Stimulated activated memory B cell treated with anti-CD40 and anti-IgM and Interleukin-4, amounts not matched to agents 10 μg/mL and 1 μg/mL and 100 μg/mL, for 72 hours (primary cell): ENCODE results near the gene FCN3.

Source experiments
- ATAC-seq: fragments of 150-1000 bp; cut with Tn5 transposase; 2 replicates; pipeline ENCODE4 v1.10.0; 2021
- H3K27ac Mint-ChIP-seq: one replicate; pipeline ENCODE4 v1.8.0; 2022; ENCODE audit warnings: mild to moderate bottlenecking, mixed read lengths
- H3K27me3 Mint-ChIP-seq: one replicate; pipeline ENCODE4 v1.8.0; 2022; ENCODE audit warnings: mixed read lengths
- H3K36me3 Mint-ChIP-seq: one replicate; pipeline ENCODE4 v1.8.0; 2022; ENCODE audit warnings: mixed read lengths
- H3K4me1 Mint-ChIP-seq: one replicate; pipeline ENCODE4 v1.8.0; 2022; ENCODE audit warnings: mixed read lengths
- H3K4me3 Mint-ChIP-seq: one replicate; pipeline ENCODE4 v1.8.0; 2022; ENCODE audit warnings: mild to moderate bottlenecking, moderate library complexity, mixed read lengths
- H3K9me3 Mint-ChIP-seq: one replicate; pipeline ENCODE4 v1.8.0; 2022; ENCODE audit warnings: mixed read lengths

FCN3 gene

DNA sequence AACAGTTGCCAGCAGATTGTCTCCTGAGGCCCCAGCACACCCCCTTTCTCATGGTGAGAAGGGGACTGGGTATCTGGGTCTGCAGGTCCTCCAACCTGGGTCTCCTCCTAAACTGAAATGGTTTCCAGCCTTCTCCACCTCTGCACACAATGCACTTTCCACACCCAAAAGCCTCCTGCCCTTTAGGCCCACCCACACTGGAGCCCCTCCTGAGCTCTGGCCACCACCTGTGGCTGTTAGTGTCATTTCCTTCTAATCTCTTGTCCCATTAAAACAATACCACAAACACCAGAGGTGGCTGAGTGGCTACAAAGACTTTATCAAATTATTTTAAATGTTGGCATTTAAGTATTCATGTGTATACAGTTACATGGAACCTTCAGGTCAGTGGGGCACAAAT is 29.3 kb upstream of the FCN3 start:
- Mint-ChIP-seq H3K27ac (peak overlapping the region; percentile 89), H3K4me1 (peaks cover 60% of the 10 kb centered on the region), H3K9me3 (no peaks in the 10 kb centered on the region), H3K36me3 (peaks cover 19% of the 10 kb centered on the region), H3K4me3 (peak overlapping the region; percentile 73), H3K27me3 (no peaks in the 10 kb centered on the region)
- ATAC-seq = no peak

DNA sequence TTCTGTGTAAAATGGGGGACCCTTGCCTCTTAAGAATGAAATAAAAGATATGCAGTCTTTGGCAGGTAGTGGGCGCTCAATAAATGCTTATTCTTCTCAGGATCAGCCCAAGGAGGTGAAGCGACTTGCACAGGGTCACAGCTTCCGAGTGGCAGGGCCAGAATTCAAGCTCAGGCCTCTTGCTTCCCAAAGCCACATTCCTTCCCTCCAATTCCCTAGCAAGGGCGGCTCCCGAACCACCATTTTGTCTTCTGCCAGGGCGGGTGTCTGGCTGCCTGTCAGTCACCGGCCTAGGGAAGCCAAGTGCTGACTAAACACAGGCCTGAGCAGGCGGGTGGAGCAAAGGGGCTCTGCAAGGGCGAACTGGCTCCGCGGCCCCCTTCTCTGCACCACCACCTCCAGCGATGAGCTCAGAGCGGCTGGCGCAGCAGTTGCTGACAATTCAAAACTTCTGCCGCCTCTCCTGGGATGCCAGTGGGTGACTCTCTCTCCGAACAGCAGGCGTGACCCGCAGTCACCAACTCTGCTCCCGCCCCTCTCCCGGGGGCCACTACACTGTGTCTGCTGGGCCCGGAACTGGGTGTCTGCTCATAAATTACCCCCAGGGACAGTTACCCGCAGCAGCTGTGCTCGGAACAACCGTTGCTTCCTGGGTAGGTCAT is 28.6 kb upstream of the FCN3 start:
- ATAC-seq = peak; percentile 91
- Mint-ChIP-seq H3K36me3 (peaks cover 12% of the 10 kb centered on the region), H3K27me3 (no peaks in the 10 kb centered on the region), H3K4me1 (peaks cover 54% of the 10 kb centered on the region), H3K9me3 (no peaks in the 10 kb centered on the region), H3K4me3 (peak overlapping the region; percentile 73), H3K27ac (peak overlapping the region; percentile 89)

DNA sequence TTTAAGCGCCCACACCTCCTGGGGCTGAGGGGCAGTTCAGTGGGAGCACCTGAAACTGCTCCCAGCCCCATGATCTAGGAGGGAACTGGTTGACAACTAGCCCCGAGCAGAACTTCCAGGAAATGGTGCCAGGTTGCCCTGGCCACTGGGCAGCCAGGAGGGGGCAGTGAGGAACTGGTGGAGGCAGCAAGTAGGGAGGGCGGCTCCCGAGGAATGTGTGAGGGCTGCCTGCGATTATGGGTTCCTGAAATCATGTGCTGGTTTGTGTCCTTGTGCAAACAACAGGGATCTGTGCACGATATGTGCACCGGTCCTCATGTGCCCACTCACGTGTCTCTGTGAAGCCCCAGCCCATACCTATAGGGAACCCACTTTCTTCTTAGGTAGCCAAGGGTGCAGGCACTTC is 27.7 kb upstream of the FCN3 start:
- ATAC-seq = no peak
- peaks cover 4% of the 10 kb centered on the region for H3K36me3 Mint-ChIP-seq
- H3K27ac Mint-ChIP-seq = peak overlapping the region; percentile 89
- H3K9me3 Mint-ChIP-seq = no peaks in the 10 kb centered on the region
- H3K4me1 Mint-ChIP-seq = peaks cover 46% of the 10 kb centered on the region
- H3K27me3 Mint-ChIP-seq = no peaks in the 10 kb centered on the region
- no peak overlapping the region for H3K4me3 Mint-ChIP-seq

DNA sequence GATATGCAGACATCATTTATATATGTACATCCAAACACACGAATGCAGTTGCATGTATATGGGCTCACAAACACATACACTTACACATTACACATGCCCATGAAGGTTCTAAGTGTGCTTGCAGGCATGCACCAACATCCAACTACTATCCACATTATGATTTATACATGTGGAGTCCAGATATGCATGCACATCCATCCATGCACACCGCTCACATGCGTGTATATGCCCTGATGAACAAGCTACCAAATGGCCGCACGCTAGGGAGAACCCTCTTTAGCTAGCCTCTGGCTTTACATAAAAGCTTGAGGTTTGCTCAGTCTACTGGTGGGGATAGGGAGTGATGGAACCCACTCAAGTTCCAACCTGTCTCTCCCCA is 26.3 kb upstream of the FCN3 start:
- Mint-ChIP-seq H3K4me3 (no peak overlapping the region), H3K27ac (no peak overlapping the region), H3K9me3 (no peaks in the 10 kb centered on the region), H3K27me3 (no peaks in the 10 kb centered on the region), H3K36me3 (no peaks in the 10 kb centered on the region), H3K4me1 (peaks cover 33% of the 10 kb centered on the region)
- ATAC-seq = no peak

DNA sequence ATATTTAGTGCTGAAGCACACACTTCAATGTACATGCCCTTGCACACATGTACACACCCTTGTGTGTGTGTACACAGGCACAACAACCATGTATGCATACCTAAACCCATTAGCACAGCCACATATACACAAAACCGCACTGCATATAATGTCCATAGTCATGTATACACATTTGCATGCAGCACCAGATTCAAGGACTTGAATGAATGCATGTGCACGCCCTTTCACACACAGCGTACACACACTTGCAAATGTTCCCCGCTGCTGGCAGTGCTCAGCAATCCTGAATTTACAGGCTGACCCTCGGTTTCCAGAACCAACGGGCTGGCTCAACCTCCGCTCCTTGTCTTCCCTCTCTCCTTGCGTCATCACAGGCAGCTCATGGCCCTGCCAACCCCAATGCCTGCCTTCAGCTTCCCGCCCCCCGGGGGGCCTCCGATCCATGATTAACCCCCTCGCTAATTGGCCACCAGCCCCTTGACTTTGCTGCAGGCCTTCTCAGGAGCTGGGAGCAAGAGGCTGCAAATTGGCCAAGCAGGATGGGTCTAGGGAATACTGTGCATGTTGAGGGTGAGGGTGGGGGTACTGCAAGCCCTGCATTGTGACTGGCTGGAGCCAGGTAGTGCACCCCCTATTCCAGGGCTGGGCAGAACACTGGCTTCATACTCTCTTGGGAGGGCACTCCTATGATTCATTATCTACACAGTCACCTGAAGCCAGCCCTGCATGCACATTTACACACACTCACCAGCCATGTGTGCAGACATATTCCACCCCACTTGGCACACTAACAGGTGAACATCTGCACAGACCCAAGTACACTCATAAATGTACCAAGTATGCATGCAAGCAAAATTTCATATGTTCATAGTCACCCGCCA is 25.7 kb upstream of the FCN3 start:
- no peak overlapping the region for H3K27ac Mint-ChIP-seq

DNA sequence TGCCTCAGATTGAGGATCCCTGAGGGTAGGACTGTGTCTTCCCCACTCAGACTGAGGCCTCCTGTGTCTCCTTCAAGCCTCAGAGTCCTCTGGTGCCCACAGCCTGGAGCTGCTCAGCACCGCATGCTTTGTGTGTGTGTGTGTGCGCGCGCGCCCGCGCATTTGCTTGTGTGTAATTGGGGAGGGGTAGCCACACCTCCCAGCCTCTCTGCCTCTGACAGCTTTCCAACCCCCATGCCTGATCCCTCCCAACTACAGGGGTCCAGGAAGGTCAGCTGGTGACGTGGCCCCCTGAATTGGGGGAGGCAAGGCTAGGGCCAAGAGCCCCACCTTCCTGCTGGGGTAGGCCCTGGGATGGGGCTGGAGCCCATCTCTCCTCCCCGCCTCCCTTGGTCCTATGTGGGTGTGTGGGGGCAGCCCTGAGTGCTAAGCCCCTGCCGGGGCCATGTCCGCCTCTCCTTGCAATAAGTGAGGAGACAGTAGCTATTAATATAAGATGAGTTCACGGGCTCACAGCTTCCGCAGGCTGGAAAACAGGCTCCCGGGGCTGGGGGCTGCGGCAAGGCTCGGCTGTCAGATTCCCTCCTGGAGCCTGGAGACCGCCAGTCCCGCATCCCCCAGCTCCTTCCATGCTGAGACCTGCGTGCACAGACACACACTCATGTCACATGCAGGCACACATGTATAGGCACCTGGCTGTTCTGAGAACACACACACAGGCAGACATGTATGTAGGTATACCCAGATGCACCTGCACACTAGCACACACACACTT is 24.8 kb upstream of the FCN3 start:
- Mint-ChIP-seq H3K4me1 (peaks cover 39% of the 10 kb centered on the region), H3K36me3 (no peaks in the 10 kb centered on the region), H3K27ac (peak overlapping the region; percentile 67), H3K27me3 (no peaks in the 10 kb centered on the region), H3K9me3 (no peaks in the 10 kb centered on the region), H3K4me3 (no peak overlapping the region)
- ATAC-seq = no peak

More for the DNA sequence above, 25.7 kb upstream of the FCN3 start:
- no peak for ATAC-seq
- no peaks in the 10 kb centered on the region for H3K9me3 Mint-ChIP-seq
- H3K4me3 Mint-ChIP-seq = no peak overlapping the region
- H3K36me3 Mint-ChIP-seq = no peaks in the 10 kb centered on the region
- no peaks in the 10 kb centered on the region for H3K27me3 Mint-ChIP-seq
- peaks cover 35% of the 10 kb centered on the region for H3K4me1 Mint-ChIP-seq

DNA sequence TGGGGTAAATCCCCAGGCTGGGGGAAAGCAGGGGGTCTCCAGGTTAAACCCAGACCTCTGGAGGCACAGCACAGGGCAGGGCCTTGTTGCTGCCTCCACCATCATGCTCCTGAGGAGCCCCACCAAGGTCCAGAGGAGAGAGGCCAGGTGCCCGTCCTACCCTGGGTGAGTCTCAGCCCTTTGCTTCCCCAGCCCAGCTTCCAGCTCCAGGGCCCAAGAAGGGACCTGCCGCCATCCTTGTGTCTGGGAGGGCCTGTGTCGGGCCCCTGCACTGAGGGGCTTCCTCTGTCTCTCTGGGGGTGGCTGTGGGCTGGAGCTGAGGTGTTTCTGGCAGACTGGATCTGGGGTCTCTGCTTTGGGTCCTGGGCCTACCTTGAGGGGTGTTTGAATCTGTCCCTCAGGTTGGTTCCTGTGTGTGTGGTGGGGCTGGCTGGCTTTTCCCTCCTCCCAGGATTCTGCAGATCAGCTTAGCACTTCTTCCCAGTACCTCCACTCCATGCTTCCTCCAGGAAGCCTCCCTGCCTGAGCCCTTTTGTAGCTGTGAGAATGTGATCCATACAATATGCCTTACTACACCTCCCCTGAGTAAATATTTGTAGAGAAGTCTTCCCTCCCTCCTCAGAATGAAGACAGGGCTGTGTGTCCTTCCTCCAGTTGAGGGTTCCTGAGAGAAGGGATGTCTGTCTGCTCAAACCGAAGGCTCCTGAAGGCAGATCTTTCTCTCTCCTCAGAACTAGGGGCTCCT is 24.0 kb upstream of the FCN3 start:
- H3K27ac Mint-ChIP-seq = peak overlapping the region; percentile 67
- ATAC-seq = no peak
- no peaks in the 10 kb centered on the region for H3K36me3 Mint-ChIP-seq
- H3K4me1 Mint-ChIP-seq = peaks cover 31% of the 10 kb centered on the region
- H3K4me3 Mint-ChIP-seq = no peak overlapping the region
- no peaks in the 10 kb centered on the region for H3K27me3 Mint-ChIP-seq
- no peaks in the 10 kb centered on the region for H3K9me3 Mint-ChIP-seq

DNA sequence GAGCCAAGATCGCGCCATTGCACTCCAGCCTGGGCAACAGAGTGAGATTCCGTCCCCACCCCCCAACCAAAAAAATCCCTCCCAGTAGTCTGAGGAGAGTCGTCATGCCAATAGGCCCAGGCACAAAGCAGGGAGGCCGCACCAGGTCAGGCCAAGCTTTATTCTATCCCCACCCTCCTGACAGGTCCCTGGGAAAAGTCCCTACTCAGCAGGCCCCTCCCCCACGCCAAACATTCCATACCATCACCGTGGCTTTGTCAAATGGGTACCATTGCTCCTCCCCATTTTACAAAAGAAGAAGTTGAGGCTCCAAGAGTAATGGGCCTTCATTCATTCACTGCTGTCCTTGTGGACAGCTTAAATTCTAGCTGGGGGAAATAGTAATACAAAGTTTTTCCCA is 23.1 kb upstream of the FCN3 start:
- Mint-ChIP-seq H3K27me3 (no peaks in the 10 kb centered on the region), H3K27ac (peak overlapping the region; percentile 8), H3K36me3 (no peaks in the 10 kb centered on the region), H3K9me3 (no peaks in the 10 kb centered on the region), H3K4me1 (peaks cover 27% of the 10 kb centered on the region), H3K4me3 (no peak overlapping the region)
- no peak for ATAC-seq

DNA sequence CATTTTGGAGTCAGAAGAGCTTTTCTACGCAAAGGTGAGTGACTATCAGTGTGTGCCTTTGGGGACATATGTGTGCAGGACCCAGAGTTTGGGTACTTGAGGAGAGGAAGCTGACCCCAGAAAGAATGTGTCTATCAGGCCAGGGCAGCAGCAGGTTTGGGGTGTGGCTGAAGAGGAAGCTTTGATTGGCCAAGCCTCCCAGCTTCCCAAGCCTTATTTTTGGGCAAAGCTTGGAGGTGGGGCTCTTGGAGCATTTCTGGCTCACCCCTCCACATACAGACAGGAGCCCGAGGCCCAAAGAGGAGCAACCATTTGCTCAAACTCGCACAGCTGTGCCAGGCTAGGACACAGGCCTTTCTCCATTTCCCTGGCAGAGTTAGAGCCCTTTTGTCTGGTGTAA is 22.5 kb upstream of the FCN3 start:
- Mint-ChIP-seq H3K27me3 (no peaks in the 10 kb centered on the region), H3K27ac (no peak overlapping the region), H3K4me1 (peaks cover 27% of the 10 kb centered on the region), H3K9me3 (no peaks in the 10 kb centered on the region), H3K4me3 (no peak overlapping the region), H3K36me3 (no peaks in the 10 kb centered on the region)
- no peak for ATAC-seq

DNA sequence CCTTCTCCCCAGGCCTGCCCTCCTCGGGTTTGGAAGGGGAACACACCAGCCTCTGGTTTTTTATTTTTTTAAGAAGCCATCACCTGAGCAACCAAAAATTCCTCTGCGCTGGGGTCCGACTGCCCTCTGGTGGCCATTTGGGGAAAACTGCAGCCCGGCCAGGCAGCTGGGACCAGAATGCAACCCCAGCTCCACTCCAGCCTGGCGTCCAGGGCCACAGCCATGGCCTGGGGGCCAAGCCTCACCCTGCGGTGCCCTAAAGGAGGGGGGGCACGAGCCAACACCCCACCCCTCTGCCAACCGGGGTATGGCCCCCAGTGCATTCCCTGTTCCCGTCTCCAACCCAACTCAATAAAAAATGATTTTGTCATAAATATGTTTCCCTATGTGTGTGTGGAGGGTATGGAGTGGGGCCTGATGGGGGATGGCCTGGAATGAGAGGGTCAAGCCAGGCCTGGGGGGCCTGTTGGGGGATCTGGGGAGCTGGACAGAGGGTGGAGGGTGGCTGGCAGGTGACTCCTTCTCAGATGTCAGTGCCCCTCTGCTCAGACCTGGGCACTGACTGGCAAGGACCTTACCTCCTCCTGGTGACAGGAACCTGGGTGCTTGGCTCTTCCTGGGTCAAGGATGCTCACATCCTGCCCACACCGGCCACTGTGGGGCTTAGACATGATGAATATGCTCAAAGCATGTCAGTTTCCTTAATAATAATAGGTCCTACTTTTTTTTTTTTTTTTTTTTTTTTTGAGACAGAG is 21.0 kb upstream of the FCN3 start:
- peaks cover 31% of the 10 kb centered on the region for H3K4me1 Mint-ChIP-seq
- no peaks in the 10 kb centered on the region for H3K36me3 Mint-ChIP-seq
- no peaks in the 10 kb centered on the region for H3K27me3 Mint-ChIP-seq
- no peak overlapping the region for H3K27ac Mint-ChIP-seq
- peak; percentile 65 for ATAC-seq
- H3K9me3 Mint-ChIP-seq = no peaks in the 10 kb centered on the region
- H3K4me3 Mint-ChIP-seq = no peak overlapping the region

DNA sequence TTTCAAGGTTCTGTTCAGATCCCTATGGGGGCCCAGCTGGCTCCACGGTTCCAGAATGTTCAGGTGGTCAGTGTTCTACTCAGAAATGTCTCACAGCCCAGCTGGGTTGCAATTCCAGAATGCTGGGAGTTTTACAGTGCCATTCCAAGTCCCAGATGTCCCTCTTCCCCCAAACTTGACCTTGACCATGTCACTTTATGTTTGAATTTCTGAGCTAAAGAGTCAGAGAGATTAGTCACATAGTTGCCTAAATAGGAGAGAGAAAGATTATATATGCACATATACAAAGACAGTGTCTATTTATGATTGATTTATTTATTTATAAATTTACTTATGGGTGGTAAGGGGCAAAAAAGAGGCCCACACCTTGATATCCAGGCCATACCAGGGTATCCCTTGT is 20.3 kb upstream of the FCN3 start:
- peaks cover 31% of the 10 kb centered on the region for H3K4me1 Mint-ChIP-seq
- H3K36me3 Mint-ChIP-seq = no peaks in the 10 kb centered on the region
- no peaks in the 10 kb centered on the region for H3K9me3 Mint-ChIP-seq
- no peak overlapping the region for H3K4me3 Mint-ChIP-seq
- H3K27me3 Mint-ChIP-seq = no peaks in the 10 kb centered on the region
- no peak for ATAC-seq
- no peak overlapping the region for H3K27ac Mint-ChIP-seq

DNA sequence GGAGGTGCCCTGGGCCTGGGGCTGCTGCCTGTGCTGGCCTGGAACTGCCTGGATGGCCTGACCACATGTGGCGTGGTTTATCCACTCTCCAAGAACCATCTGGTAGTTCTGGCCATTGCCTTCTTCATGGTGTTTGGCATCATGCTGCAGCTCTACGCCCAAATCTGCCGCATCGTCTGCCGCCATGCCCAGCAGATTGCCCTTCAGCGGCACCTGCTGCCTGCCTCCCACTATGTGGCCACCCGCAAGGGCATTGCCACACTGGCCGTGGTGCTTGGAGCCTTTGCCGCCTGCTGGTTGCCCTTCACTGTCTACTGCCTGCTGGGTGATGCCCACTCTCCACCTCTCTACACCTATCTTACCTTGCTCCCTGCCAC is 19.6 kb upstream of the FCN3 start:
- Mint-ChIP-seq H3K27ac (no peak overlapping the region), H3K4me1 (peaks cover 31% of the 10 kb centered on the region), H3K4me3 (no peak overlapping the region), H3K9me3 (no peaks in the 10 kb centered on the region), H3K27me3 (no peaks in the 10 kb centered on the region), H3K36me3 (no peaks in the 10 kb centered on the region)
- no peak for ATAC-seq

DNA sequence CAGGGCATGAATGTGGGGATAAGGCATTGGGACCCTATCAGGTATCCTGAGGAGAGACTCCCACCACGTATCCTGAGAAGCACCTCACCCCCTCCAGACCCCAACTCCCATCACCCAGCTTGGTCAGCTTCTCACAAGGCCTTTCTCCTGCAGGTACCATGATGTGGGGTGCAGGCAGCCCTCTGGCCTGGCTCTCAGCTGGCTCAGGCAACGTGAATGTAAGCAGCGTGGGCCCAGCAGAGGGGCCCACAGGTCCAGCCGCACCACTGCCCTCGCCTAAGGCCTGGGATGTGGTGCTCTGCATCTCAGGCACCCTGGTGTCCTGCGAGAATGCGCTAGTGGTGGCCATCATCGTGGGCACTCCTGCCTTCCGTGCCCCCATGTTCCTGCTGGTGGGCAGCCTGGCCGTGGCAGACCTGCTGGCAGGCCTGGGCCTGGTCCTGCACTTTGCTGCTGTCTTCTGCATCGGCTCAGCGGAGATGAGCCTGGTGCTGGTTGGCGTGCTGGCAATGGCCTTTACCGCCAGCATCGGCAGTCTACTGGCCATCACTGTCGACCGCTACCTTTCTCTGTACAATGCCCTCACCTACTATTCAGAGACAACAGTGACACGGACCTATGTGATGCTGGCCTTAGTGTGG is 19.1 kb upstream of the FCN3 start:
- H3K27ac Mint-ChIP-seq = no peak overlapping the region
- H3K4me3 Mint-ChIP-seq = no peak overlapping the region
- H3K4me1 Mint-ChIP-seq = peaks cover 32% of the 10 kb centered on the region
- H3K9me3 Mint-ChIP-seq = no peaks in the 10 kb centered on the region
- no peaks in the 10 kb centered on the region for H3K27me3 Mint-ChIP-seq
- ATAC-seq = no peak
- no peaks in the 10 kb centered on the region for H3K36me3 Mint-ChIP-seq
